GM10847 (cell line): ENCODE data around the gene TP53BP2.

Experiments
- POLR2A ChIP-seq: IDR thresholded peaks from 2 replicates; pipeline ENCODE4 v1.6.1; 2011; ENCODE audit not compliant: insufficient read length; ENCODE audit errors: extremely low read depth

Gene TP53BP2

DNA sequence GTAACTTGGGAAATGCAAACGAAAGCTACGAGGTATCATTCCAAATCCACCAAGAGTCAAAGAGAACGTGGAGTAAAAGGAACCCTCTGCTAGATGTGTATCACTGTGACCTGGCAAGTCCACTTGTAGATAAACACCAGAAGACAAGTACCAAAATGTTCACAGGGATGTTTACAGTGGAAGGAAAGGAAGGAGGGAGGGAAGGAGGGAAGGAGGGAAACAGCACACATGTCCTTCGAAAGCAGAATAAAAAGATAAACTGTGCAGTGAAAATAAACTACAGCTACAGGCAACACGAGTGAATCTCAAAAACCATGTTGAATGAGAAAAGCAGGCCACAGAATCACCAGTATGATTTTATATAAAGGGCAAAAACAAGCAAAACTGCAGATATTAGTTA is 59.9 kb downstream of the TP53BP2 start:
- TF ChIP-seq POLR2A: no peak

DNA sequence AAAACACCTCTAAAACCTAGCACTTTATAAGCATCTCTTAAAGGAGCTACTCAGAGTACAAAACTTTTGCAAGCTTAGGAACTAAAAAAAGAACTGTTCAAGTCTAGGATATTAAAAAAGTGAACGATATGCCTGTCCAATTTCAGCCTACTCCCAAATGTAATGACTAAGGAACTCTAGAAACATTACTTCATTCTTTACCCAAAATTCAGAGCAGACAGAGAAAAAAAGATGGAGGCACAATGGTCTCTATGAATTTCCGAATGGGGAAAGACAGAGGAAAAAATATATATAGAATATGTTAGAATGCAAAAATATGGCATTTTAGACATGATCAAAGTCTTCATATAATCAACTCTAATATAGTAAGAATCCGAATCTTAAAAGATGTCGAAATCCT is 61.2 kb downstream of the TP53BP2 start:
- TF ChIP-seq POLR2A: no peak

GRCh38 chr1:223783676-223784075 is 62.1 kb downstream of the TP53BP2 start:
- TF ChIP-seq POLR2A: no peak

- TF ChIP-seq POLR2A: no peak
Observed at GRCh38 chr1:223780949-223781348, 64.8 kb downstream of the TP53BP2 start.

GRCh38 chr1:223780318-223780717 is 65.4 kb downstream of the TP53BP2 start:
- no peak for TF ChIP-seq POLR2A

- TF ChIP-seq POLR2A: no peak
Observed at GRCh38 chr1:223776826-223777454, 68.8 kb downstream of the TP53BP2 start.

DNA sequence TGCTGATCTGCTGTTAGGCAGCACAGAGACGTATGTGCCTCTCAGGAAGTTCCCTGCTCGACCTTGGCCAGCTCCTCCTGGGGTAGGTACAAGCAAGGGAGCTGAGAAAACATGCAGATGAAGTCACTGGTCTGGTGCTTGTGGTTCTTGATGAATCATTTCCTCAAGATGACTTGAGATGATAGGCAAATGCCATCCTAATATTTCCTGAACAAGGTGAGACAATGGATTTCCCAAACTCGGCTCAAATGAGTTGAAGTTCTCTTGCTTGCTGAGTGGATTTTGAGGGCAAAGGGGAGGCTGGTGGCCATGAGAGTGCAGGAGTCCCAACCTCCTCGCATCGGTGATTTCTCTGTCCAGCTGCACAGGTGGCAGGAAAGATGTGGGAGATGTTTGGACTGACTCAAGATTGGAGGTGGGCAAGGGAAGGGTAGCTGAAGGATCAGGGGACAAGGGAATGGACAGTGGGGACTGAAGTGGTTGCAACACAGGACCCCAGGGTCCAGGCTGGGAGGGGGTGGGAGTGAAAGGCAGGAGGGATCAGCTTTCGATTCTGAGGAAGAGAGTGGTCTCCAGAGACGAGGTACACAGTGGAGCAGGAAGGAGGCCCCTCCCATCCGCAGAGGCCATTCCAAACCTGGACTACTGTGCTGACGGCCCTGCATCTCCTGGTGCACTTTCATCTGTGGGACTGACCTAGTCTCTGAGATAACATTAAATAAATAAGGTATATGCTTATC is 69.5 kb downstream of the TP53BP2 start:
- no peak for TF ChIP-seq POLR2A

DNA sequence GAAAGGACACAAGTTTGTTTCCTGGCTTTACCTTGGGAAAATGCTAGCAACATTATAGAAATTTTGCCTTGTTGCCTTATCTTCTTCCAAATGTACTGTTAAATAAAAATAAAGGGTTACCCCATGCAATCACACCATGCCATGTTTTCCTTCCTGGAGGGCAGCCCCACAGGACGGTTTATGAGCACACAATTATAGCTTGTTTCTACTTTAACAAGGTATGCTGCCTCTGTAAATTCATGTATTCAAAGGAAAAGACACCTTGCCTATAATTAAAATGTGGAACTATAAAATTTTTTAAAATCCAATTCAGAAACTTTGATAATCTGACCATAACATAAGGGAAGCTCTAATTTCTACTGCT is 70.1 kb downstream of the TP53BP2 start:
- TF ChIP-seq POLR2A: no peak

GRCh38 chr1:223775054-223775453 is 70.7 kb downstream of the TP53BP2 start:
- no peak for TF ChIP-seq POLR2A

DNA sequence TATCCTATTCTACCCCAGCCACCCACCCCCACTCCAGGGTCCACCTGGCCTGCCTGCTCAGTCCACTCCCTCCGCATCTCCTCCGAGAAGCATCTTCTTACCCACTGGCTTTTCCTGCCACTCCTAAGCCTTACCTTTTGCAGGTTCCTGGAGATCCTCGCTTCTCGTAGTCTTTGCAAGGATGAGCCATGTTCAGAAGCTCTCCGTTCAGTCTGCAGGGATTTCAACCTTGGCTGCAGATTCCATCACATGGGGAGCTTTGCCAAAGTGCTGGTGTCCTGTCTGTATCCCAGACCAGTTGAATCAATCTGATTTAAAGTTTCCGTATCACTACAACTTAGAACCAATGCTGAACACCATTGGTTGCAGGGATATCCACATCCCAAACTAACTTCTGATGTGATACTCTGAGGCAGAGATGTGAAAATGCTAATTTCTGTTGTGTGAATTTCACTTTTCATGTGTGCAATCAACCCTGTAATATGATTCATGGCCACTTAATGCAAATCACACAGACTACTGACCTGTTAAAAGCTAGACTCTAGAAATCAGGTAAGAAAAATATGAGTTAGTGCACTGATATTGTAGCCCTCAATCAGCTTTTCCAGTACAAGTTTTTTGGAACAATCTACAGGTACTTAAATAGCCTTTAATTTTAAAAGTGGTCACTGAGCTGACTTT is 71.5 kb downstream of the TP53BP2 start:
- TF ChIP-seq POLR2A: no peak

DNA sequence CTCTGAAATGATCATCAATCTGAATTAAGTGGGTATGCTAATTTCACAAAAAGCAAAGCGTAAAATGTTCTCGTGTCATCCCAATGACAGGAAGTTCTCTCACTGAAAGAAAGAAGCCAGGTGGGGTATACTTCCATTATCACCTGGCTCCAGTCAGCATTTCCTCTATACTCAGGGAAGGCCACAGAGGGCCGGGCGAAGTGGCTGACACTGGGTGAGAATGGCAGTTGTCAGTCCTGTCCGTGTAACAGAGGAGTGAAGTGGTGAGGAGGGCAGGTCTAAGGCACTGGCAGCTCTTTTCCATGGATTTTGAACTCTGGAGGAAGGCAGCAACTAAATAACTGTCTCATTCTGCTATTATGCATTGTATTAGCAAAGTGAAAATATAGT is 73.0 kb downstream of the TP53BP2 start:
- TF ChIP-seq POLR2A: no peak

GRCh38 chr1:223771814-223772770 is 73.7 kb downstream of the TP53BP2 start:
- no peak for TF ChIP-seq POLR2A

DNA sequence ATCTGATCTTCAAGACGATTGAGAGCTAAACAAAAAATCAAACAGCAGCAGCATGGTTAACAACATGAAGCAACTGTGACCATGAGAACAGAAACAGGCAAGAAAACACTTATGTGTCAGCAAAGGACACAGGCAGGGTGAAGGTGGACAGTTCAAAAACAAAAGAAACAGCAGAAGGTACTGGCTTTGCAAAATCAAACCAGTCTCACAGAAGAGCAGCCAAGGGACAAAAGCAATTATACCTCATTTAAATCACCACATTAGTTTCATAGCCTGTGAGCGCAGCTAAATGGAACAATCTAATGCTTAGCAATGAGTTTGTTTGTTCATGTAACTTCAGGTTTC is 74.3 kb downstream of the TP53BP2 start:
- TF ChIP-seq POLR2A: no peak

DNA sequence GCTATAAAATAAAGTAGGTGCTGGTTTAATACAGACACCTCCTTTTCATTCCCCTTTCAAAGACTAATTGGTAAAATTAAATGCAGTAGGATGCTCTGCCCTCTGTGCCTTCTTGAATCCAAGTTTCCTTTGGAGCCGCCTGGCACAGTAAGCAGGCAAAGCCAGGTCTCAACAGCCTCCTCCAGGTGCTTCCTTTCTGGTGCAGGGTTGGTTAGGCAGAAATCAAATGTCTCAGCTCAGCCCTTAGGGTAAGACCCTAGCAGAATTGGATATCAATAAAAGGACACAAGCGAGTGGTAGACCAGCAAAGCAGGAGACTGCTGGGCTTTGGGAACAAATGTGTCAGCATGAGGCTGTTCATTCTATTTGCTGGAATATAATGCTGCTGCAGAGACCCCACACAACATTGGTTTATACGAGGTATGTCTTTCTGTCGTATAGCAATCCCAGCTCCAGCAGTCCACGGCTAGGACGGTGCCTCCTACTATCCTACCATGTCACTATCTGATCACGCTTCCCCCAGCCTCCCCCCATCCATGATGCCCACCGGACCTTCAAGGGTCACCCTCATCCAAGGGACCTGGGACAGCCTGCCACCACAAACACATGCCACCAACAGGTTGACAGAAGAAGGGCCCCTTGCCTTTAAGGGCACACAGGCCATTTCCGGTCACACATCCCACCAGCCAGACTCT is 75.0 kb downstream of the TP53BP2 start:
- no peak for TF ChIP-seq POLR2A
